GM19463 (cell line): Measurements from ENCODE around the gene BCL11A.
A peak's percentile ranks its signal among the peaks of the same experiment; 100 is the strongest.

Experiments
- ATAC-seq: cut with Tn5 transposase; IDR thresholded peaks from one replicate; pipeline ENCODE4 v1.9.1; 2021; ENCODE audit warnings: mild to moderate bottlenecking, moderate library complexity; ENCODE audit not compliant: unreplicated experiment

BCL11A gene

DNA sequence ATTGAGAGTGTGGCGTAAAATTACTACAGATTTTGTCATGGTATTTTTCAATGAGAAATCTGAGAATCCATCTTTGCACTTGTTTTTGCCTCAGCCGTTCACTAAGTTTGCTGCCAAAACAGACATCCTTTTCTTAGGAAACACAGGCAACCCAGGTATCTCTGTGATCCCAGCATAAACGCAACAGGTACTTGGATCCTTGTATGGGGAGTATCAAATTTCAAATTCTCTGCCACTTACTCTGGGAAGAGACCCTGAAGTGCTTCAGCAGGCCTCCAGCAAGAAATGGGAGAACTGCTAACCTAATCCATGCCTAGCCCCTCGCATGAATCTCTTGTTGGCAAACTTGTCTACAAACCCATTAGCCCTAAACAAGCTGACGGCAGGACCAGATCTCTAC is 83.1 kb downstream of the BCL11A start:
- ATAC-seq: no peak

GRCh38 chr2:60469536-60470317 is 83.7 kb downstream of the BCL11A start:
- ATAC-seq: no peak

GRCh38 chr2:60468382-60469085 is 84.9 kb downstream of the BCL11A start:
- peak; percentile 41 for ATAC-seq

DNA sequence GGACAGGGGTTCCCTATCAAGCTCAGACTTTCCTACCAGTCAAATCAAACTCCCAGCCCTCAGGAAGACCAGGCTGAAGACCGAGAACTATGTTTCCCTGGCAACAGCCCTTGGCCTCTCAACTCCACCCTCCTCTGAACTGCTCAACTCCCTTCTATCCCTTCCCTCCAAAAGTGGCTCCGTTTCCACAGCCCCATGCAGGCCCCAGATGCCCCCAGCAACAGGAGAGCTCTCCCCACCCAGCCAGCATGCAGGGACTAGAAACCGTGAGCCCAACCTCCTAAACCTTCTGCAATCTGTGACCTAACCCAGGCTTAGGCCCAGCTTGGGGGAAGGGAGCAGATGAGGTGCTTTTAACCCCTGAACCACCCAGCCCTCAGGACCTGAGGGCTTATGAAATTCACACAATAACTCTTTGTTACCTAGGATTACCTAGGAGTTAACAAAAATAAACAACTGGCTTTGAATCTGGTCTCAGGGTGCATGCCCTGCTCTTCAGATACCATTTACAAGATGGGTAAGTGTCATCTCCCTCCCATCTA is 87.2 kb downstream of the BCL11A start:
- ATAC-seq: no peak

DNA sequence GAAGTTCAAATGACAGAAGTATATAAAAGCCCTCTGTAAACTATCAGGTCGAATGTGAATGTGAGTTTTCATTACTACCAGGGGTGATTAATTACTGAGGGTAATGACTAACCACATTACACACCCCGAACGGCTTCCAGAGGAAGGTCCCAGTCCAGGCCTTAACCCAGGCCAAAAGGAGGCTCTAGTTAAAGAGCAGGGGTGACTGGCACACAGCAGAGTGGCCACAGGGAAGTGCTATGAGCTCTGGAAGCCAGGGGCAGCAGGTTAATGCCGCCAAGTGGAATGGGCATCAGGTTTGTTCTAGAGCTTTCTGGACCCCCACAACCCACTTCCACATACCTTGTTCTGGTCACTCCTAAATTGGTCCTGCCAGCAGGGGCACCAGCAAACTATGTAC is 87.7 kb downstream of the BCL11A start:
- no peak for ATAC-seq

GRCh38 chr2:60463249-60463648 is 90.2 kb downstream of the BCL11A start:
- ATAC-seq: no peak

DNA sequence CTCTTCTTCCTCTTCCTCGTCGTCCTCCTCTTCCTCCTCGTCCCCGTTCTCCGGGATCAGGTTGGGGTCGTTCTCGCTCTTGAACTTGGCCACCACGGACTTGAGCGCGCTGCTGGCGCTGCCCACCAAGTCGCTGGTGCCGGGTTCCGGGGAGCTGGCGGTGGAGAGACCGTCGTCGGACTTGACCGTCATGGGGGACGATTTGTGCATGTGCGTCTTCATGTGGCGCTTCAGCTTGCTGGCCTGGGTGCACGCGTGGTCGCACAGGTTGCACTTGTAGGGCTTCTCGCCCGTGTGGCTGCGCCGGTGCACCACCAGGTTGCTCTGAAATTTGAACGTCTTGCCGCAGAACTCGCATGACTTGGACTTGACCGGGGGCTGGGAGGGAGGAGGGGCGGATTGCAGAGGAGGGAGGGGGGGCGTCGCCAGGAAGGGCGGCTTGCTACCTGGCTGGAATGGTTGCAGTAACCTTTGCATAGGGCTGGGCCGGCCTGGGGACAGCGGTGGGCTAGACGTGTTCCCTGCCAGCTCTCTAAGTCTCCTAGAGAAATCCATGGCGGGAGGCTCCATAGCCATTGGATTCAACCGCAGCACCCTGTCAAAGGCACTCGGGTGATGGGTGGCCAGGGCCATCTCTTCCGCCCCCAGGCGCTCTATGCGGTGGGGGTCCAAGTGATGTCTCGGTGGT is 91.9 kb downstream of the BCL11A start:
- no peak for ATAC-seq

DNA sequence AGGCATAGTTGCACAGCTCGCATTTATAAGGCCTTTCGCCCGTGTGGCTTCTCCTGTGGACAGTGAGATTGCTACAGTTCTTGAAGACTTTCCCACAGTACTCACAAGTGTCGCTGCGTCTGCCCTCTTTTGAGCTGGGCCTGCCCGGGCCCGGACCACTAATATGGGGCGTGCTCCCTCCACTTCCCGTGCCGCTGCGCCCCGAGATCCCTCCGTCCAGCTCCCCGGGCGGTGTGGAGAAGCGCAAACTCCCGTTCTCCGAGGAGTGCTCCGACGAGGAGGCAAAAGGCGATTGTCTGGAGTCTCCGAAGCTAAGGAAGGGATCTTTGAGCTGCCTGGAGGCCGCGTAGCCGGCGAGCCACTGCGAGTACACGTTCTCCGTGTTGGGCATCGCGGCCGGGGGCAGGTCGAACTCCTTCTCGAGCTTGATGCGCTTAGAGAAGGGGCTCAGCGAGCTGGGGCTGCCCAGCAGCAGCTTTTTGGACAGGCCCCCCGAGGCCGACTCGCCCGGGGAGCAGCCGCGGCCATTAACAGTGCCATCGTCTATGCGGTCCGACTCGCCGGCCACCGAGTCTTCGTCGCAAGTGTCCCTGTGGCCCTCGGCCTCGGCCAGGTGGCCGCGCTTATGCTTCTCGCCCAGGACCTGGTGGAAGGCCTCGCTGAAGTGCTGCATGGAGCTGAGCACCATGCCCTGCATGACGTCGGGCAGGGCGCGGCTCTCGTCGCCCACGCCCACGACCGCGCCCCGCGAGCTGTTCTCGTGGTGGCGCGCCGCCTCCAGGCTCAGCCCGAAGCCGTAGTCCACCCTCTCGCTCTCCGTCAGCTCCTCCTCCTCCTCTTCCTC is 92.7 kb downstream of the BCL11A start:
- ATAC-seq: no peak

GRCh38 chr2:60459851-60460250 is 93.6 kb downstream of the BCL11A start:
- ATAC-seq: no peak

GRCh38 chr2:60456115-60456770 is 97.2 kb downstream of the BCL11A start:
- no peak for ATAC-seq

- no peak for ATAC-seq
Measured at GRCh38 chr2:60453872-60454271, 99.6 kb downstream of the BCL11A start.

DNA sequence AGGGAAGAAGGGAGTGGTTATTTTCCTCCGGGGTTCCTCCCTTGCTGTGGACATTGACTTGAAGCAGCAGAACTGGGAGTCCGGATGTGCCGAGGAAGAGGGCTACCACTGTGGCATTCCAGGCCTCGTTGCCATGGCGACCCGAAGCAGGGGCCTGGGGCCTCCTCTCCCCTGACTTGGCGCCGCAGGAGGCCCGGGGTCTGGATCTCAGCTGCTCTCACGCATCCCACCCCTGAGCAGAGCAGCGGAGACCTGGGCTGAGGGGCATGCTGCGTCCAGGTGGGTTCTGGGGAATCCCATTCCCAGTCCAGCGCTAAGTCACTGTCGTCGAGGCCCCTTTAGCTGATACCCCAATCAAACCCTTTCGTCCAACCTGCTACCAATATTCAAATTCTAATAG is 100.2 kb downstream of the BCL11A start:
- no peak for ATAC-seq

- no peak for ATAC-seq
Measured at GRCh38 chr2:60450488-60450887, 103.0 kb downstream of the BCL11A start.

- ATAC-seq: no peak
Measured at GRCh38 chr2:60447943-60448342, 105.5 kb downstream of the BCL11A start.

DNA sequence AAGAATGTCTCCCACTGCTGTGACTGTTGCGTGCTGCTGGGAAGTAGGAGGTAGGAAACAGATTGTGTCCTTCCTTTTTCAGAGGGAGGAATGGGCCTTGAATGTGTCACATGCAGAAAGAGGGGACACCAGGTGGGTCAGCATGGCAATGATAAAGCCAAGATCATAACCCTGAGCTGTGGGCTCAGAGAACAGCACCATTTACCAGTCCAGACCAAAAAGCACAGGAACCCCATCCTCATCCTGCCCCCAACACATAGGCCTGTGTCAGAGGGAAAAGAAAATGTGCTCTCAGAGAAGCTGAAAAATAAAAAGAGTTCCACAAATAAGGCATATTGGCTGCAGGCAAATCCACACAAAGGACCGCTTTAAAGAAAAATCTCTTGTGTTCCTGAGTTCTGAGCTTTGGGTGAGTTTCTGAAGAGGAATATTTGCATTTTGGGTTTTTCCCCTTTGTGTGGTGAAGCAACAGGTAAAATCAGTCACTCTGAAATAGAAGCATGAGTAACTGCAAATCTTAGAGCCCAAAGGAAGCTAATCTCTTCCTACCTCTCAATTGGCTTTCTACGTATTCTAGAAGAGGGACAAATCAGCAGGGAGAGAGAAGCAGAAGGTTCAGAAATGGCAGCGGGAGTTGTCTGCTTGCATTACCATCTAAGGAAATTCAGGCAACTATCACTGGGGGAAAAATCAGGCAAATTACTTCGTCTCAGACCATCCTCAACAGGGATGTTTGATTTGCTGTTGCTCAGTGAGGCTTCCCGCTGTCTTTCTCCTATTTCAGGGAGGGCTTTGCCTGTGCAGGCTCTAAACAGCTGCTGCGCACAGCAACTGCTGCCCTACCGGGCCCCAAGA is 106.8 kb downstream of the BCL11A start:
- ATAC-seq: peak; percentile 84

- no peak for ATAC-seq
Measured at GRCh38 chr2:60445684-60446179, 107.7 kb downstream of the BCL11A start.

DNA sequence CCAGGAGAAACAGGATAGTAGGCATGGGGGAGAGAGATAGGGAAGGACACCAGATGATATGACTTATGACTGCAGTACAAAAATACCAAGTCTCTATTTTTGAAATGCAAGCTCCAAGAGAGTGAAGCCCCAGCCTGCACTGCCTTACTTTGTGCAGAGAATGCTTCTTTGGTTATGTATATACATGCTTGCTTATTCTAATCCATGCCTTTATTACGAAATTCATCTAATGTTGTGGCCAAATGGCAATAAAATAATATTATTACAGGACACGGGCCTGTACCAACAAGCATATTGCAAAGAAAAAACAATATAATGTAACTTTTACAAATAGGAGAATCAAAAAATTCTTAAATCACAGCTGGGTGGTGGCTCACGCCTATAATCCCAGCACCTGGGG is 110.8 kb downstream of the BCL11A start:
- ATAC-seq: no peak

GRCh38 chr2:60441800-60442199 is 111.7 kb downstream of the BCL11A start:
- ATAC-seq: no peak

- no peak for ATAC-seq
Measured at GRCh38 chr2:60440767-60441163, 112.7 kb downstream of the BCL11A start.
